Forelimb muscle (tissue), 1 donor: ENCODE results near the gene SSR3. TPM values are rescaled to one million over a fixed set of nuclear protein-coding genes. Genes with fewer than 3 reads are reported as not detected.

Source experiments
- DNase-seq: peaks from one replicate; pipeline ENCODE4 v3.0.0-alpha.2; 2013; ENCODE audit warnings: low read depth
- polyA plus RNA-seq: library from polyadenylated mRNA; unstranded; fragments of 120-200 nt; gene quantifications from one replicate; pipeline ENCODE4 v1.2.1, GENCODE V29; 2013; ENCODE audit not compliant: insufficient read length

SSR3 gene
- polyA plus RNA-seq, 1 donor, result 91.0 TPM

GRCh38 chr3:156536524-156537316, 18.2 kb downstream of the SSR3 start:
- no peak for DNase-seq

GRCh38 chr3:156535798-156536197, 19.1 kb downstream of the SSR3 start:
- DNase-seq, result no peak

- DNase-seq, result peak; percentile 88
Observed at GRCh38 chr3:156535162-156535627, 19.7 kb downstream of the SSR3 start.

- no peak for DNase-seq
Observed at GRCh38 chr3:156533205-156533604, 21.7 kb downstream of the SSR3 start.

GRCh38 chr3:156532730-156533129, 22.2 kb downstream of the SSR3 start:
- no peak for DNase-seq

GRCh38 chr3:156530980-156531379, 23.9 kb downstream of the SSR3 start:
- DNase-seq, result no peak

- DNase-seq, result no peak
Observed at GRCh38 chr3:156527060-156527459, 27.9 kb downstream of the SSR3 start.

- DNase-seq, result no peak
Observed at GRCh38 chr3:156525808-156526207, 29.1 kb downstream of the SSR3 start.

- no peak for DNase-seq
Observed at GRCh38 chr3:156522673-156523072, 32.2 kb downstream of the SSR3 start.

GRCh38 chr3:156519758-156520162, 35.2 kb downstream of the SSR3 start:
- no peak for DNase-seq

- no peak for DNase-seq
Observed at GRCh38 chr3:156518726-156519125, 36.2 kb downstream of the SSR3 start.

- no peak for DNase-seq
Observed at GRCh38 chr3:156516961-156517360, 38.0 kb downstream of the SSR3 start.

GRCh38 chr3:156516284-156516683, 38.6 kb downstream of the SSR3 start:
- no peak for DNase-seq

GRCh38 chr3:156513619-156514018, 41.3 kb downstream of the SSR3 start:
- no peak for DNase-seq

- DNase-seq, result no peak
Observed at GRCh38 chr3:156511987-156512677, 42.8 kb downstream of the SSR3 start.

GRCh38 chr3:156509189-156510174, 45.4 kb downstream of the SSR3 start:
- peak; percentile 64 for DNase-seq

- DNase-seq, result no peak
Observed at GRCh38 chr3:156507285-156507684, 47.6 kb downstream of the SSR3 start.

GRCh38 chr3:156498307-156498706, 56.6 kb downstream of the SSR3 start:
- no peak for DNase-seq

GRCh38 chr3:156497326-156497725, 57.6 kb downstream of the SSR3 start:
- no peak for DNase-seq

GRCh38 chr3:156495816-156496215, 59.1 kb downstream of the SSR3 start:
- no peak for DNase-seq

- DNase-seq, result no peak
Observed at GRCh38 chr3:156493887-156494286, 61.0 kb downstream of the SSR3 start.

GRCh38 chr3:156492801-156493261, 62.1 kb downstream of the SSR3 start:
- no peak for DNase-seq
